ENCODE measurements around the gene FAM217B.
"Not testable (repeated sequence)": the region's sequence is repeated elsewhere in the genome, so short reads cannot be mapped to it uniquely, and the experiment has no call there.

The FAM217B gene

DNA sequence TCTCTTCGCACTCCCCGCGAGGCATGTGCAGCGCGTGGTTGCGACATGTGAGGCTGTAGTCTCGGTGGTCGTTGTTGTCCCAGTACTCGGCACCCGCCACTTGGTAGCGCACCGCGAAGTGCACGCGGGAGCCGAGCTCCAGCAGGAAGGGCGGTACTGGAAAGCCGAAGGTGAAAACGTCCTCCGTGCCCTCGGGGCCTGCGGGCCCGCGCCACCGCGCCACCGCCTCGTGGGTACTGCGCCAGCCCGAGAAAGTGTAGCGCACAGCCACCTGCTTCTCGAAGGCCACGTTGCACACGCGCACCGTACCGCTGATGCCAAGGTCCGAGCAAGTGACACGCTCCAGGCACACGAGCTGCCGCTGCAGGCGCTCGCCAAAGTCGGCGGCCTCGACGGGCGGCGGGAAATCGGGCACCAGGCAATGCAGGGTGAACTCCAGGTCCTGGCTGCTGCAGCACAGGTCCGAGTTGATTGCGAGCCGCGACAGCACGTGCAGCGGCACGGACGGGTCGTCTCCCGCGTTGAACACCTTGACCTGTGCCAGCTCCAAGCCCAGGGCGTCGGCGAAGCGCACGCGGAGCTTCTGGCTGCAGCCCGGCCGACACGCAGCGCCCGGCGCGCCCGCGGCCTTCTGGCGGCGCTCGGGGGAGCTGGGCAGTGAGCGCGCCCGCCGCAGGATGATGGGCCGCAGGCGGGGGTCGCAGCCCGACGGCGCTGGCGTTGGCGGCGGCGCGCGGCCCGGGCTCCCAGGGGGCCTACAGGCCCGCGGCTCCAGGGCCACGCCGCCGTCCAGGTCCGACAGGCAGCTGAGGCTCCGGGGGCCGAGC, 924 bp upstream of the FAM217B start:
- no peak for DNase-seq

DNA sequence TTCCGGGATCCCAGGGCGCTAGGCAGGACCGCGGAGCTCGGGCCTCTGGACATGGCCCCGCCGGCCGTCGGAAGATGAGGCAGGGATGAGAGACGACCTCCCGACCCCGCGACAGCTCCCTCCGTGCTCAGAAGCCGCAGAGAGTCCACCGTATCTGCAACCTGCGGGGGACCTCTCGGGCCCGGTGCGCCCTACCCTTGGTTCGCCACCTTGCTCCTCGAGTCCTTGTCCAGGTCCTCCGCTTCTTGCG, 385 bp upstream of the FAM217B start:
- no peak for DNase-seq

GRCh38 chr20:59940956-59941294, 736 bp downstream of the FAM217B start:
- DNase-seq, result no peak

- no peak for DNase-seq
Observed at GRCh38 chr20:59942245-59942644, 2.1 kb downstream of the FAM217B start.

DNA sequence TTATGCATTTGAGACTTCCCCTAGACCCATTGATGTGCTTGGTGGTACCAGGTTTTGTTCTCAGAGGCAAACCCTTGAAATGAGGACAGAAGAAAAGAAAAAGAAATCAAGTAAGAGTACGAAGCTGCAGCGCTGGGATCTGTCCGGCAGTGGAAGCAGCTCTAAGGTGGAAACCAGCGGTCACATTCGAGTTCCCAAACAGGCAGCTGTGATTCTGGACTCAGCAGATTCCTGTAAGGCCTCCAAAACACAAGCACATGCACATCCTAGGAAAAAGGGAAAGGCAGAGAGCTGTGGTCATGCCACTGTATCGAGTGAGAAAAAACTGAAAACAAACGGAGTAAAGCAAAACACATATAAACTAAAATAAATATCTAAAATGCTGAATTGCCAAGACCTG, 4.5 kb downstream of the FAM217B start:
- DNase-seq, result no peak

GRCh38 chr20:59945175-59945574, 5.0 kb downstream of the FAM217B start:
- DNase-seq, result no peak

DNA sequence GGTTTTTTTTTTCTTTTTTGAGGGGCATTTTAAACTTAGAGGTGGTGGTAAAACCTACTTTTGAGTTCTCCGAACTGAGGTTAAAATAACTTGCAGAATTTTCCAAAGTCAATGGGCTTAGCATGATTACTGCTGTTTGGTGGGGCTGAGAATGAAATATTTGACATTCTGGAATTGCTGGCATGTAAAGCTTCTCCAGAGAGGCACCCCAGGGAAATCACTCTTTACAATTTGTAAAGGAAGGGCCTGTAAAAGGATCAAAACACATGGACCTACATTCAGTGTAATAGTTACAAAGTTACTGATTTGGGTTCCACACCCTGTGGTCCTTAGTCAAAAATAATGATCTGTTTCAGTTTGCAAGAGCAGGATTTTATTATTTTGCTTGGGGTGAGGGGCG, 5.5 kb downstream of the FAM217B start:
- no peak for DNase-seq

DNA sequence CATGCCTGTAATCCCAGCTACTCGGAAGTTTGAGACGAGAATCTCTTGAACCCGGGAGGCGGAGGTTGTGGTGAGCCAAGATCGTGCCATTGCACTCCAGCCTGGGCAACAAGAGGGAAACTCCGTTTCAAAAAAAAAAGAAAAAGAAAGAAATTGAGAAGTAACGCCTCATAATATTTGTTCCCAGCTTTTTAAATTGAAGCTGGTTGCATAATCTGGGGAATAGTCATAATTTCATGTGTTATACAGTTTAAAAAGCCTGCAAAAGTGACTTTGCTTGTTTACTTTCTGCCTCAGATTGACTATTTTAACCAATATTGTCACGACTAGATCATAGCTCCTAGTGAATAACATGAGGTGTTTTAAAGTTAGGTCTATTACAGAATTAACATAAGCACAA, 7.2 kb downstream of the FAM217B start:
- no peak for DNase-seq

DNA sequence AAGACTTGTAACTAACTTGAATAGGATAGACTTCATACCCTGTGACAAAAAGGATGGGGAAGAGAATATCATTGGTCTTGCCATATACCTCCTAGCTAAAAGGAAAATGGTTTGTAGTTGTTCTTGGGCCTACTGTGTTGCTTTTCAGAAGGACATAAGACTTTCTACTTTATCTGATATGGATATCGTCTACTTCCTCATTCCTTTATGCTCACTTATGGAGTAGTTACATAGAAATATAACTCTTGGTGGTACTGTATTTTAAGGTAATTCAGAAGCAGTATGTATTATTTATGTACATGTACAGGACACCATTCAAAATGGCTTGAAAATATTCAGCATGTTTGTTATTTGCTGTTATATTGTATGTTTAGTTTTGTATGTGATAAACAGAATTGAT, 8.0 kb downstream of the FAM217B start:
- no peak for DNase-seq

DNA sequence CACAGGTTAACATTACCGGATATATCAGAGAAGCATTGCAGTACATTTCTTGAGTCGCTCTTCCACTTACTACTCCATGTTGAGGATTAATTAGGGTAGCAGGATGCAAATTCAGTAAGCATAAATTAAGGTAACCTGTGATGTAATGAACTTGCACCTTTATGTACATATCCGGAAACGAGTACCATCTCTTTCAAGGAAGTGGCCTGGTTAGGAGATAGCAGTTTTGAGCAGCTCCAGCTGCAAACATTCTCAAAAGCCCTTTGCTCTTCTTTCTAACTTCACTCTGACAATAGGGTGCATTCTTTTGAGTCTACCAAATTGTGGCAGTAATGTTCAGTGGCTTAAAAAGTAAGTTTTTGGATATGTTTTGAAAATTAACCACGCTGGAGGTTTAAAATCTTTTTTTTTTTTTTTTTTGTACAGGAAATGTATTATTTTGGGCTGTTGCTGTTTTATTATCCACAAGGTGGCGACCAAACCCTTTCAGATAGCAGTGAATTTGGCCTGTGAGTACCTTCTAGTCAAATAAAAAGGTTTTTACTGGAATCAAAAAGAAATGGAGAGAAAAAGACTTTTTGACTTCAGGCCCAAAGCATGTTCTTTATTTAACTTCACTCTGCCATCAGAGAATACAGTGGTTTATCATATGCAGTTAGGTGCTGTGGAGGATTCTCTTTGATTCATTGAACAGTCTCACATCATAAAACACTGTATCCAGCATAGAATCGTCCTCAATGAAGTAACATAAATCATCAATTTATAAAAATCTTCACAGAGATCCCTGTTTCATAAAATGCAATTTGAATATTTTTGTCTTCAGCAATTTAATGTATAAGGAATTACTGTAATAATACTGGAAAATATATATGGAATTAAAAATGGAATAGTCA, 8.9 kb downstream of the FAM217B start:
- no peak for DNase-seq

DNA sequence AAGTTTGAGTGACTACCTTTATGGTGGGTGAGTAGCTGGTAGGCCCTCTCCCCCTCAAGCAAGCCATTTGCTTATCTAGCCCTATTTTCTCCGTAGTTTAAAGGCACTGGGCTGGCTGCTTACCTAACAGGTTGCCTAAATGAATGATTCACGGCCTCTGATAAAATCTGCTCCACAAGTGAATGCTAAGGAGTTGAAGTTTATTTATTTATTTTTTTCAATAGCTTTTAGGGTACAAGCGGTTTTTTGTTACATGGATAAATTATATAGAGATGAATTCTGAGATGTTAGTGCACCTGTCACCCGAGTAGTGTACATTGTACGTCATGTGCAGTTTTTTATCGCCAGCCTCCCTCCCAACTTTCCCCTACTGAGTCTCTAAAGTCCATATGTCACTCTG, 9.7 kb downstream of the FAM217B start:
- no peak for DNase-seq

DNA sequence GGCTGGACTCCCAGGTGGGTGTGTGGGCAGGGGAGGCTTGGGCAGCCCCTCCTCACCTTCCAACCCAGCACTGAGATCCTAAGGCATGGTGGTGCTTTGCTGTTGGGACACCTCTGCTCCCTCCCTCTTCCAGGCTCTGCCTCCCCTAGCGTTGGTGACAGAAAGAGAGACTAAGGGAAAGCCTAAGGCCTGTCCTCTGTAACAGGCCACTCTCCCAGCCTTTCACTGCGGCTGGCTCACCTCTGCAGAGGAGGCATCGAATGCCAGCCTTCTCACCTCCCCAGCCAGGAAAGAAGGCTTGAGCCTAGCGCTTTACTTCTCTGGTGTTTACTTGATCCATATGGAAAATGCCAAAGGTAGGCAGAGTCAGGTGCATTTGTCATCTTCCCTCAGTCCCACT, 14.5 kb downstream of the FAM217B start:
- no peak for DNase-seq

- DNase-seq, result no peak
Observed at GRCh38 chr20:59955131-59955796, 15.1 kb downstream of the FAM217B start.

GRCh38 chr20:59957568-59957967, 17.4 kb downstream of the FAM217B start:
- not testable (repeated sequence) for DNase-seq

DNA sequence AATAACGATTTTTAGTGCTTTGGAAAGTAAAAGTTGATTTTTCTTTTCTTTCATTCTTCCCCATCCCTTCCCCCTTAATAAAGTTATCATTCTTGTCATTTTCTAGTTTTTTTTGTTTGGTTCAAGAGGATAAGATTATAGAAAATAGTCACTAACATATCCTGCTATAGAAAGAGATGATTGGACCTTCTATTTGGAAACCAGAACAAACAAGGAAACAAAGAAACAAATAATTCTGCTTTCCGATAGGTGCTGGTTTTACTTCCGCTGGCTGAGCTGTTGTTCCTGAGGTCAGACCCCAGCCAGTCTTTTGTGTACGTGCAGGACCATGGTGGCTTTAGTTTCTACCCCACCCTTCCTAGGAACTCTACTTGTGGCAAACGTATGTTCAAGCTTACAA, 17.9 kb downstream of the FAM217B start, which contains the start of gene CDH26:
Gene CDH26, plus strand, starts transcription at position 301 of the 400 bp plus-strand sequence. CDS start 304 bp downstream, outside the sequence.
- DNase-seq, result no peak

DNA sequence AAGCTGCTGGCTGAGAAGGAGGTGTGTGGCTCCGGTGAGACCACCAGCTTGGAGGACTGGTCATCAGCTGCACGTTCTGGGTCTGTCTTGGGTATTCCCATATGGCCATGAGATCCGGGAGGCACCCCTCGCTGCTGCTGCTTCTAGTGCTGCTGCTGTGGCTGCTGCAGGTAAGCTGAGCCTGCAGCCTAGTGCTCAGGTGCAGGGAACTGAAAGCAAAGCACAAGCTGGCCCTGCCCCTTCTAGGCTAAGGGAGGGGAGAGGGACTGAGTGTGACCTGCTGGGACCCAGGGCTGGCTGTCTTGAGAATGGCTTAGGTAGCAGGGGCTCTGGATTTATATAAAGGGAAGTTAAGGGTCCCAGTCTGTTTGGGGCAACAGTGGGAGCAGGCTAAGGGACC, 18.4 kb downstream of the FAM217B start:
- no peak for DNase-seq

- DNase-seq, result no peak
Observed at GRCh38 chr20:59961423-59961822, 21.2 kb downstream of the FAM217B start.

- DNase-seq, result no peak
Observed at GRCh38 chr20:59962155-59962554, 22.0 kb downstream of the FAM217B start.

GRCh38 chr20:59966428-59966827, 26.2 kb downstream of the FAM217B start:
- DNase-seq, result no peak

GRCh38 chr20:59971428-59971827, 31.2 kb downstream of the FAM217B start:
- no peak for DNase-seq

- DNase-seq, result no peak
Observed at GRCh38 chr20:59972037-59972801, 32.0 kb downstream of the FAM217B start.

DNA sequence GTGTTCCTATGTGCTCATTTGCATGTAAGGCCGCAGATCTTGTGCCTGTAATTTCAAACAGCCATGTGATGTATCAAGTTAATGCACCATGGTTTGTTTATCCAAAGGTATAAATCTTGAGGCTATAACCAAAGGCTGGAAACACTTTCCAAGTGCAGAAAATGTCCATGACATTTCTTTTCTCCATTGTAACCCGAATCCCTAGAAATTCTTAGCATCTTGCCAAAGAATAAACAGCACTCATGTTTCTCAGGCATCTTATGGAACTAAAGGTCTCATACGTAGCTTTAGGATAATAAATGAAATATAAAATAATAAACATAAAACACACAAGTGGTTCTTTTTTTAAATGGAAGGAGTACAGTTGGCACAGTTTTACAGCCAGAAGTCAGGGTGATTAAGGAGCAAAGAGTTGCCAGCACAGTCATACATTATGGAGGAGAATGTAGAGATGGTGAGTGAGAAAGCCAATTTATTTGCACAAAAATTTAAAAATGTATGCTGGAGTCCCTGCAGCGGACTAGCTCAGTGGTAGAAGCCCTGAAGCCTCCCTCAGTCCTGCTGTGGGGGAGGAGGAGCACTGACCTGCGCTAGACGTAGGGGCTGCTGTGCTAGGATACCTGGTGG, 36.1 kb downstream of the FAM217B start:
- no peak for DNase-seq

DNA sequence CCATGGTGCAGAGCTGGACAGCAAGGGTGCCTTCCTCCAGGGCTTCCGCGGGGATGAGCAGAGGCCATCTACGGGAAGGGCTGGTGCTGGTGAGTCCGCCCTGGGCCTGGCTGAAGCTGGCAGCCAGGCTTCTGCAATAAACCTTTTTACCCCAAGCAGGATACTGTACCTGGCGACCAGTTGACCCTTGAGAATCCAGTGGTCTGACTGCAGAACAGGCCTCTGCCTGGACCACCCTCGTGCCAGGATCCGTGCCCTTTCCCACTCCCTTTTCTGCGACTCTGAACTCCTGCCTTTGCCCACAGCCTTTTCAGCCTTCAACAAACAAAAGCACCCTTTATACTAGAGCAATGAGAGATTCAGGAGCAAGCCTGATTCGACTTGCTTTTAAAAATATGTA, 36.9 kb downstream of the FAM217B start:
- DNase-seq, result no peak

Data from kidney glomerular epithelial cell (primary cell).